Fibroblast of lung (primary cell): ENCODE results near the gene INHBE.

ENCODE experiments used
- CTCF ChIP-seq, 2 donors: IDR thresholded peaks in 1 of 2; conservative IDR thresholded peaks in 1 of 2; 1 replicate in 1 of 2; 2 replicates in 1 of 2; pipeline ENCODE4 v1.5.1; 2011 to 2012; ENCODE audit warnings: low read length in 2 of 2, control low read depth in 1 of 2, inconsistent platforms in 1 of 2, low read depth in 1 of 2, mild to moderate bottlenecking in 1 of 2
- EZH2 ChIP-seq: IDR thresholded peaks from 2 replicates; pipeline ENCODE4 v1.5.1; 2012; ENCODE audit warnings: low read length, control low read depth, mild to moderate bottlenecking; ENCODE audit errors: missing control alignments

DNA sequence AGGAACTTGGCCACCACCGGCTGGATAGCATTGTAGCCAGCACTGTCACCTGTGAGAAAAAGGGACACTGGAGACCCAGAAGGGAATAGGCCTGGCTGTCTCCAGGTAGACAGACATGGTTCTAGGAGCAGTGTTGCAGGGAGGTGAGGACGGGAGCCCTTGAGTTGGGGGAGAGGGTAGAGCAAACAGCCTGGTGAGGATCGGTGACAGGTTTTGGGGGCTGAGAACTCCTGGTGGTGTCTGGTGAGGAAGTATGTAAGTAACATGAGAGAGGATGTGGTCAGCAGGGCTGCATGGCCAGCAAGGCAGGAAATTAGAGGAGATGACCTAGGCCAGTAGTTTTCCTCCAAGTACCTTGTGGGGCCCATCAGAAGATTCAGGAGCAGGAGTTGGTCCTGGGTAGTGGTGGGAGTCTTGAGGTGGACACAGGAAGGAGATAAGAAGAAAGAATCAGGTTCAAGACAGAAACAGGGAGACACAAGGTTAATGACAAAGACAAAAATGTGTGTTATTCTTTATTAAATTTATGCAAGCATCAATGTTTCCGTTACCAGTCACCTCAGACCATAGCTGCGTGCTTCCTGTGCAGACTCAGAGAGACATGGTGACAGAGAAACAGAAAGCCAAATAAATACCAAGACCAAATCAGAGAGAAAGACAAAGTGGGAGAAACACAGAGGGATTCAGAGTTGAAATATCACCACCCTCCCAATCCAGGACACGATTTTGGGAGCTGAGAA is 24.4 kb downstream of the INHBE start, which contains the start of gene ARHGAP9:
- TF ChIP-seq EZH2 (no peak), CTCF (conservative IDR thresholded peaks at IDR 0.05 in 1 of 2, IDR thresholded peaks at IDR 0.05 in 1 of 2; ENCODE audit: low read depth in 1 of 2, low read length in 2 of 2) (no peak)
